Tibial nerve (tissue), 4 donors: Measurements from ENCODE around the gene ZNRF3. TPM values are rescaled to one million over a fixed set of nuclear protein-coding genes. Genes with fewer than 3 reads are reported as not detected.

Experiments used
- DNase-seq, 2 donors: peaks; one replicate each; pipeline ENCODE4 v3.0.0-alpha.2; 2019; ENCODE audit warnings: low spot score in 2 of 2
- H3K27ac ChIP-seq, 4 donors: fragments of 200-600 bp; sonication (generic) in 3 of 4; one replicate each; pipeline ENCODE4 v1.5.1; 2017 to 2019; ENCODE audit warnings: mild to moderate bottlenecking in 1 of 4
- H3K27me3 ChIP-seq, 2 donors: fragments of 200-600 bp; sonication (generic) in 1 of 2; one replicate each; pipeline versions ENCODE4 v1.5.1 to v1.6.0; 2017 to 2019
- H3K36me3 ChIP-seq, 3 donors: fragments of 200-600 bp; sonication (generic); one replicate each; pipeline ENCODE4 v1.5.1; 2018 to 2019
- H3K4me1 ChIP-seq, 4 donors: fragments of 200-600 bp; sonication (generic) in 3 of 4; one replicate each; pipeline ENCODE4 v1.5.1; 2017 to 2019
- H3K4me3 ChIP-seq, 4 donors: fragments of 200-600 bp; sonication (generic) in 3 of 4; one replicate each; pipeline ENCODE4 v1.5.1; 2017 to 2019; ENCODE audit warnings: mild to moderate bottlenecking in 1 of 4, moderate library complexity in 1 of 4
- H3K9me3 ChIP-seq, 4 donors: fragments of 200-600 bp; sonication (generic) in 3 of 4; one replicate each; pipeline ENCODE4 v1.5.1; 2017 to 2019
- CTCF ChIP-seq, 5 experiments: fragments of 200-600 bp in 3 of 5; fragments of 450-650 bp in 2 of 5; sonication (generic) in 3 of 5; IDR thresholded peaks; one replicate each; pipeline ENCODE4 v1.5.1; 2016 to 2019; ENCODE audit warnings: antibody characterized with exemption in 5 of 5, mild to moderate bottlenecking in 3 of 5, moderate library complexity in 2 of 5
- EP300 ChIP-seq, 2 donors: sonication (generic); formaldehyde crosslinking; IDR thresholded peaks; one replicate each; pipeline ENCODE4 v1.6.1; 2017; ENCODE audit warnings: antibody characterized with exemption in 2 of 2, mild to moderate bottlenecking in 1 of 2
- POLR2A ChIP-seq, 2 donors: fragments of 450-650 bp; IDR thresholded peaks; one replicate each; pipeline ENCODE4 v1.6.1; 2017; ENCODE audit warnings: antibody characterized with exemption in 2 of 2, mild to moderate bottlenecking in 2 of 2, moderate library complexity in 2 of 2
- WGBS, 2 donors: methylation state at CpG; one replicate each; pipeline ENCODE4 v1.1.5; 2018; 5-methylcytosine and 5-hydroxymethylcytosine counted together
- small RNA-seq: library from RNA; depleted of rRNA; stranded (forward); fragments of <200 nt; gene quantifications from one replicate; pipeline ENCODE3, GENCODE V24; 2016
- total RNA-seq, 4 donors: library from RNA; depleted of rRNA; stranded (reverse); fragments of >200 nt; gene quantifications; one replicate each; pipeline ENCODE4 v1.1.0, GENCODE V29; 2016

Gene ZNRF3
- total RNA-seq, 4 donors from 2014 or later: 18.0 to 37.9 (median 23.5) TPM

DNA sequence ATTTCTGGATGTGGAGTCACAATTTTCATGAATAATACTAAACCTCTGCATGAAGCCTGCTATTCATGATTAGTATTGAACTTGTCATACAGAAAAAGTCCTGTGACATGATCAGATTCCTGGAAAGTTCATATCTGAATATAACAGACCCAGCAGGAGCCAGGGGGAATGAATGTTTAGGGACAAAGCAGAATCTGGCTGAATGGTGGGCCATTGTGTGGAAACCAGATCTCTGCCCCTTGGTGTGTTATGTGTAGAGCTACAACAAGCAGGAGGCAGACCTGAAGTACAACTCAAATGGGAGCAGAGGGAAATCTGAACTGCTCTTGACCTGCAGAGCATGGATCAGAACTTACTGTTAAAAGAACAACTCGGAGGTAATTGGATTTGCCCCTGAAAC is 219.7 kb downstream of the ZNRF3 start:
- Histone ChIP-seq H3K27ac (no peak overlapping the region), H3K4me3 (no peak overlapping the region), H3K4me1 (no peaks in the 10 kb centered on the region), H3K36me3 (peaks cover 0 to 20% (median 0%) of the 10 kb centered on the region in 3 donors), H3K9me3 (no peaks in the 10 kb centered on the region), H3K27me3 (no peaks in the 10 kb centered on the region)
- TF ChIP-seq POLR2A (IDR thresholded peaks at IDR 0.05) (no peak), CTCF (IDR thresholded peaks at IDR 0.05) (no peak), EP300 (IDR thresholded peaks at IDR 0.05) (no peak)
- DNase-seq: no peak
- 63 to 70% methylated on average over 1 of the region's 1 CpG for whole genome bisulfite sequencing, 2 donors

DNA sequence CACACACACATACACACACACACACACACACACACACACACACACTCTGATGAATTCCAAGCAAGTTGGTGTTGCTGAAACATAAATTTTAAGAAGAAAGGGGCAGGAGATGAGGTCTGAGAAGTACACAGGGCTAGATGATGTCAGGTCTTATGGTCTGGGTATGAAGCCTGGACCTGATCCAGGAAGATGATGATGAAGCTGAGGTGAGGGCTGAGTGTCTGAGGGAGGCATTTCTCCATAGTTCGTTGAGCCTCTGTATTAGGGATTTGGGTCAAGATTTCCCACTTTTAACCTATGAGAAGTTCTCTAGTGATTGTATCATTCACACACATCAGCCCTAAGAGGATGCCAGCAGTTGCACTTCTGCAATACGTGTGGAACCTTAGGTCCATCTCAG is 222.1 kb downstream of the ZNRF3 start:
- Histone ChIP-seq H3K4me3 (no peak overlapping the region), H3K9me3 (no peaks in the 10 kb centered on the region), H3K4me1 (no peaks in the 10 kb centered on the region), H3K27ac (no peak overlapping the region), H3K27me3 (no peaks in the 10 kb centered on the region), H3K36me3 (peaks cover 0 to 7% (median 0%) of the 10 kb centered on the region in 3 donors)
- TF ChIP-seq CTCF (IDR thresholded peaks at IDR 0.05) (no peak), EP300 (IDR thresholded peaks at IDR 0.05) (no peak)
- 49 to 55% methylated on average over 2 of the region's 2 CpGs for WGBS, 2 donors
- DNase-seq: no peak

- no peaks in the 10 kb centered on the region for H3K9me3 ChIP-seq
- peaks cover 0 to 6% (median 0%) of the 10 kb centered on the region in 3 donors for H3K36me3 ChIP-seq
- DNase-seq: no peak
- no peaks in the 10 kb centered on the region for H3K4me1 ChIP-seq
- H3K27ac ChIP-seq: no peak overlapping the region
- no peak for TF ChIP-seq EP300 (IDR thresholded peaks at IDR 0.05)
- no peak for TF ChIP-seq CTCF (IDR thresholded peaks at IDR 0.05)
- no peak for TF ChIP-seq POLR2A (IDR thresholded peaks at IDR 0.05)
- no peak overlapping the region for H3K4me3 ChIP-seq
- H3K27me3 ChIP-seq: no peaks in the 10 kb centered on the region
- 27 to 34% methylated on average over 4 of the region's 4 CpGs for WGBS, 2 donors
These were observed 223.5 kb downstream of the ZNRF3 start for GRCh38 chr22:29106839-29107238.

Small RNAs within 50 kb of the gene (small RNA-seq; reads per million reads assigned to genes)
- not detected for gene Z93930.1

Other genes starting within 250 kb of the ZNRF3 start
- gene TTC28, start 203.7 kb upstream of the ZNRF3 start, total RNA-seq: 100 to 1,000 TPM in 3 of 4 donors, 10 to 100 TPM in 1; 83.9 to 177 (median 128) TPM
- 10 to 100 TPM in 2 of 4 donors, 1 to 10 TPM in 2; 7.4 to 22.0 (median 13.1) TPM for gene CHEK2, start 141.8 kb upstream of the ZNRF3 start, total RNA-seq
- gene HSCB, start 141.5 kb upstream of the ZNRF3 start, total RNA-seq: 10 to 100 TPM; 20.0 to 38.7 (median 27.0) TPM
- gene CCDC117, start 110.9 kb upstream of the ZNRF3 start, total RNA-seq: 10 to 100 TPM; 16.7 to 22.4 (median 20.6) TPM
- 100 to 1,000 TPM in 3 of 4 donors, 10 to 100 TPM in 1; 65.6 to 113 (median 111) TPM for gene XBP1, start 83.0 kb upstream of the ZNRF3 start, total RNA-seq
- not detected for gene C22orf31, start 178.3 kb downstream of the ZNRF3 start, total RNA-seq
- 10 to 100 TPM in 3 of 4 donors, 1 to 10 TPM in 1; 5.4 to 15.1 (median 12.9) TPM for gene KREMEN1, start 189.5 kb downstream of the ZNRF3 start, total RNA-seq